Hepatocyte (in vitro differentiated cells): ENCODE results near the gene CACFD1.

Experiments used
- CTCF ChIP-seq: fragments of 200-600 bp; sonication (generic); IDR thresholded peaks from 2 replicates; pipeline ENCODE4 v1.5.1; 2016; ENCODE audit warnings: antibody characterized with exemption, mild to moderate bottlenecking; ENCODE audit not compliant: poor library complexity
- EZH2 ChIP-seq: fragments of 200-600 bp; sonication (generic); IDR thresholded peaks from 2 replicates; pipeline ENCODE4 v1.6.1; 2016; ENCODE audit warnings: antibody characterized with exemption, mild to moderate bottlenecking, borderline replicate concordance
- EZH2phosphoT487 ChIP-seq: fragments of 200-600 bp; sonication (generic); IDR thresholded peaks from one replicate; pipeline ENCODE4 v1.6.1; 2018; ENCODE audit warnings: antibody characterized with exemption, mild to moderate bottlenecking, low read depth, moderate library complexity; ENCODE audit not compliant: unreplicated experiment, severe bottlenecking

DNA sequence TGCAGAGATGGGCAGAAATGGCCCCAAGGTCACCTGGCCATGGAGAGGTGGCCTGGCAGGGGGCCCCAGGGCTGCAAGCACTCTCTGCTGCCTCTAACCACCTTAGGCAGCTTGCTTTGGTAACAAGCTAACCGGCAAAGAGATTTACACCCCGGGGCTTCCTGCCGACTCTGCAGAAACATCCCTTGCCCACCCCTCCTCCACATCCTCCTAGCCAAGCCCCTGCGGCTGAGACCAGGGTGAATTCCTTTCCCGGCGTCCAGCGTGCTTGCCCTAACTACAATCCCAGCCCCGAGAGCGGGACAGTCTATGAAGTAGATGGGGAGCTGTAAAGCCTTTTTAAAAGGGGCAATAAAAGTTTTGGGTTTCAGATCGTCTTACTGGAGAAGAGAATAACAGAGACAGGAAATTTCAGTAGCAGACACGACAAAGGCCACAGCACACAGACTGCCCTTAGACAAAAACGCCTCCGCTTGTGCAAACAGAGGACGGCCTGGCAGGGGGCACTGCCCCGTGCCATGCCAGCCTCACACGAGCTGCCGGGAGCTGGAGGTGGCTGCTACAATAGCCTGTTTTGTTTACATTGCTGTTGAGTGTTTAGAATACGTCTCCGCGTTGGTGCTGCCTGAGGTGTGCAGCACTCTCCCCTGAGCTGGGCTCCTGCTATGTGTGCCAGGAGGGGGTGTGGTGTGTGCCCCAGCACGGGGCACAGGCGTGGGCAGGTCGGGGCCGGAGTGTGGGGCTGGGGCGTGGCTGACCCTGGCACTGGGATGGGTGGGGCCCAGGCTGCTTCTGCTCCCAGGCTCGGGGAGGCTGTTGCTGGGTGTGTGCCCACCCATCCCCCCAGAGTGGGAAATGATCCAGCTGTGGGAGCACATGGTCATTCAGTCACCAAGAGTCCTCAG lies 49.7 kb downstream of the CACFD1 start:
- TF ChIP-seq CTCF: no peak
- no peak for TF ChIP-seq EZH2
- TF ChIP-seq EZH2phosphoT487: no peak
